NB4 (cell line): ENCODE data around the gene RAB26.

Experiments
- MAX ChIP-seq: IDR thresholded peaks from 2 replicates; pipeline ENCODE4 v1.6.1; 2011; ENCODE audit warnings: low read depth, low read length
- MYC ChIP-seq: IDR thresholded peaks from 2 replicates; pipeline ENCODE4 v1.6.1; 2011; ENCODE audit warnings: low read depth, low read length
- POLR2A ChIP-seq: IDR thresholded peaks from 2 replicates; pipeline ENCODE4 v1.6.1; 2011; ENCODE audit warnings: mild to moderate bottlenecking; ENCODE audit not compliant: insufficient read length; ENCODE audit errors: extremely low read depth
- TF ChIP-seq, protein P1 (sequence below): IDR thresholded peaks from one replicate; pipeline ENCODE4 v1.5.1; 2012; ENCODE audit warnings: low read depth, low read length

GRCh38 chr16:2189252-2189893, 40.9 kb downstream of the RAB26 start:
- TF ChIP-seq, protein P1, sequence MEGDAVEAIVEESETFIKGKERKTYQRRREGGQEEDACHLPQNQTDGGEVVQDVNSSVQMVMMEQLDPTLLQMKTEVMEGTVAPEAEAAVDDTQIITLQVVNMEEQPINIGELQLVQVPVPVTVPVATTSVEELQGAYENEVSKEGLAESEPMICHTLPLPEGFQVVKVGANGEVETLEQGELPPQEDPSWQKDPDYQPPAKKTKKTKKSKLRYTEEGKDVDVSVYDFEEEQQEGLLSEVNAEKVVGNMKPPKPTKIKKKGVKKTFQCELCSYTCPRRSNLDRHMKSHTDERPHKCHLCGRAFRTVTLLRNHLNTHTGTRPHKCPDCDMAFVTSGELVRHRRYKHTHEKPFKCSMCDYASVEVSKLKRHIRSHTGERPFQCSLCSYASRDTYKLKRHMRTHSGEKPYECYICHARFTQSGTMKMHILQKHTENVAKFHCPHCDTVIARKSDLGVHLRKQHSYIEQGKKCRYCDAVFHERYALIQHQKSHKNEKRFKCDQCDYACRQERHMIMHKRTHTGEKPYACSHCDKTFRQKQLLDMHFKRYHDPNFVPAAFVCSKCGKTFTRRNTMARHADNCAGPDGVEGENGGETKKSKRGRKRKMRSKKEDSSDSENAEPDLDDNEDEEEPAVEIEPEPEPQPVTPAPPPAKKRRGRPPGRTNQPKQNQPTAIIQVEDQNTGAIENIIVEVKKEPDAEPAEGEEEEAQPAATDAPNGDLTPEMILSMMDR, result no peak
- TF ChIP-seq POLR2A (no peak), MAX (no peak), MYC (no peak)
